IMR-90 (cell line): ENCODE data around the gene OR4C46. TPM values are rescaled to one million over a fixed set of nuclear protein-coding genes. Genes with fewer than 3 reads are reported as not detected.

Experiments used
- ATAC-seq: fragments of 200-7000 bp; cut with Tn5 transposase; 2 replicates; pipeline ENCODE4 v1.9.1; 2020; ENCODE audit warnings: low read depth, mild to moderate bottlenecking, moderate library complexity
- Bru-seq: library from RNA; stranded (reverse); fragments of 400-500 nt; gene quantifications from one replicate; lab custom pipeline; 2021; lab: Mats Ljungman, UMichigan
- BruChase-seq, 2 experiments: library from RNA; stranded (reverse); fragments of 400-500 nt; gene quantifications; one replicate each; lab custom pipeline; 2021; lab: Mats Ljungman, UMichigan
- BruUV-seq: library from RNA; stranded (reverse); fragments of 400-500 nt; replicated peaks from 2 replicates; lab custom pipeline; 2021; lab: Mats Ljungman, UMichigan
- CTCF ChIA-PET: fragments of 300-600 bp; formaldehyde crosslinking; extraction: SDS; loops from one replicate; lab custom pipeline; 2021; ENCODE audit warnings: antibody characterized with exemption; lab: Yijun Ruan, JAX
- POLR2A ChIA-PET: fragments of 300-600 bp; sonication (Branson Sonifier 250); formaldehyde crosslinking; loops from one replicate; lab custom pipeline; 2022; ENCODE audit warnings: antibody characterized with exemption; ENCODE audit not compliant: unreplicated experiment; lab: Charles Lee
- DNase-seq: peaks from one replicate; pipeline ENCODE4 v3.0.0; 2013
- H2AFZ ChIP-seq: replicated peaks from 2 replicates; pipeline ENCODE3; 2013; ENCODE audit warnings: low read length, mild to moderate bottlenecking; ENCODE audit not compliant: poor library complexity
- H2AK5ac ChIP-seq: 2 replicates; pipeline ENCODE4 v1.6.1; 2013; ENCODE audit warnings: low read depth, low read length, inconsistent platforms
- H2AK9ac ChIP-seq: replicated peaks from 2 replicates; pipeline ENCODE3; 2013; ENCODE audit warnings: mild to moderate bottlenecking, low read depth, low read length, moderate library complexity; ENCODE audit not compliant: poor library complexity
- H2BK120ac ChIP-seq: 2 replicates; pipeline ENCODE4 v1.6.1; 2013; ENCODE audit warnings: low read depth, low read length, inconsistent platforms
- H2BK15ac ChIP-seq: 3 replicates; pipeline ENCODE4 v1.6.1; 2013; ENCODE audit warnings: low read depth, low read length, inconsistent platforms
- H2BK20ac ChIP-seq: 2 replicates; pipeline ENCODE4 v1.6.1; 2013; ENCODE audit warnings: low read depth, mild to moderate bottlenecking, inconsistent platforms, low read length, moderate library complexity
- H2BK5ac ChIP-seq: 2 replicates; pipeline ENCODE4 v1.6.1; 2013; ENCODE audit warnings: mild to moderate bottlenecking, low read depth, low read length, inconsistent platforms; ENCODE audit not compliant: poor library complexity, severe bottlenecking
- H3K14ac ChIP-seq: replicated peaks from 2 replicates; pipeline ENCODE4 v1.6.1; 2013; ENCODE audit warnings: low read depth, low read length, inconsistent platforms
- H3K18ac ChIP-seq: 2 replicates; pipeline ENCODE4 v1.6.1; 2013; ENCODE audit warnings: low read depth, low read length, control low read depth
- H3K23ac ChIP-seq: 2 replicates; pipeline ENCODE4 v1.6.1; 2013; ENCODE audit warnings: low read depth, low read length, inconsistent platforms
- H3K27ac ChIP-seq: 2 replicates; pipeline ENCODE4 v1.5.1; 2013; ENCODE audit warnings: mild to moderate bottlenecking, control low read depth, low read length; ENCODE audit not compliant: insufficient read depth
- H3K27me3 ChIP-seq: 2 replicates; pipeline ENCODE4 v1.6.1; 2013; ENCODE audit warnings: low read length; ENCODE audit not compliant: control insufficient read depth, insufficient read depth
- H3K36me3 ChIP-seq: 2 replicates; pipeline ENCODE4 v1.6.1; 2013; ENCODE audit warnings: low read length, mixed read lengths; ENCODE audit not compliant: control insufficient read depth, insufficient read depth
- H3K4ac ChIP-seq: 2 replicates; pipeline ENCODE4 v1.6.1; 2013; ENCODE audit warnings: low read depth, low read length, inconsistent platforms
- H3K4me1 ChIP-seq: 2 replicates; pipeline ENCODE4 v1.6.1; 2013; ENCODE audit warnings: low read length, mixed read lengths; ENCODE audit not compliant: control insufficient read depth, insufficient read depth
- H3K4me2 ChIP-seq: 2 replicates; pipeline ENCODE4 v1.6.1; 2013; ENCODE audit warnings: low read depth, mild to moderate bottlenecking, control low read depth, low read length, moderate library complexity
- H3K4me3 ChIP-seq: 2 replicates; pipeline ENCODE4 v1.5.1; 2013; ENCODE audit warnings: low read depth, mild to moderate bottlenecking, control low read depth, low read length, moderate library complexity; ENCODE audit not compliant: insufficient read depth
- H3K56ac ChIP-seq: 2 replicates; pipeline ENCODE4 v1.6.1; 2013; ENCODE audit warnings: low read length, inconsistent platforms; ENCODE audit not compliant: insufficient read depth; ENCODE audit errors: extremely low read depth
- H3K79me1 ChIP-seq, 2 experiments: 2 replicates each; pipeline ENCODE4 v1.6.1; 2013; ENCODE audit warnings: low read length in 2 of 2, inconsistent platforms in 1 of 2, low read depth in 1 of 2
- H3K9ac ChIP-seq: 2 replicates; pipeline ENCODE4 v1.6.1; 2013; ENCODE audit warnings: low read depth, low read length, control low read depth
- H3K9me1 ChIP-seq: 2 replicates; pipeline ENCODE4 v1.6.1; 2013; ENCODE audit warnings: low read length, inconsistent platforms; ENCODE audit not compliant: insufficient read depth
- H3K9me3 ChIP-seq: 2 replicates; pipeline ENCODE4 v1.6.1; 2013; ENCODE audit warnings: low read length; ENCODE audit not compliant: control insufficient read depth, insufficient read depth
- H4K20me1 ChIP-seq: 2 replicates; pipeline ENCODE4 v1.6.1; 2013; ENCODE audit warnings: low read length, inconsistent platforms; ENCODE audit not compliant: insufficient read depth
- H4K5ac ChIP-seq: 2 replicates; pipeline ENCODE4 v1.6.1; 2013; ENCODE audit warnings: mild to moderate bottlenecking, low read depth, low read length, control low read depth
- H4K8ac ChIP-seq, 2 experiments: 2 replicates each; pipeline ENCODE4 v1.6.1; 2013; ENCODE audit warnings: low read depth in 2 of 2, low read length in 2 of 2, control low read depth in 1 of 2, inconsistent platforms in 1 of 2
- H4K91ac ChIP-seq: 2 replicates; pipeline ENCODE4 v1.6.1; 2013; ENCODE audit warnings: low read depth, low read length, inconsistent platforms; ENCODE audit not compliant: insufficient read depth
- CTCF ChIP-seq: conservative IDR thresholded peaks from 2 replicates; pipeline ENCODE4 v1.5.1; 2012; ENCODE audit warnings: mild to moderate bottlenecking, low read depth, low read length, improper control_type of control experiment
- ELK1 ChIP-seq: fragments of 150-350 bp; IDR thresholded peaks from 2 replicates; pipeline ENCODE4 v1.6.1; 2016; ENCODE audit warnings: low read depth, mild to moderate bottlenecking, low read length, moderate library complexity, borderline replicate concordance
- MAFK ChIP-seq: IDR thresholded peaks from 2 replicates; pipeline ENCODE4 v1.6.1; 2012; ENCODE audit warnings: low read depth, low read length, improper control_type of control experiment
- USF2 ChIP-seq: fragments of 150-350 bp; IDR thresholded peaks from 2 replicates; pipeline ENCODE4 v1.6.1; 2017; ENCODE audit warnings: mild to moderate bottlenecking, antibody characterized with exemption, low read length, low read depth
- WGBS, 2 experiments: methylation state at CpG; one replicate each; pipeline versions ENCODE4 v1.1.5 to v1.1.7; 2013; ENCODE audit warnings: missing lambda C conversion rate in 2 of 2; ENCODE audit not compliant: insufficient read length in 1 of 2; ENCODE audit errors: extremely low coverage in 2 of 2; 5-methylcytosine and 5-hydroxymethylcytosine counted together
- dilution Hi-C: fragments of 300-500 bp; cut with HindIII; formaldehyde crosslinking; loops from one replicate; pipeline ENCODE4 v1.14.3; 2018; ENCODE audit warnings: low sequenced_read_pairs; ENCODE audit not compliant: unreplicated experiment
- in situ Hi-C: fragments of 300-500 bp; cut with MboI; formaldehyde crosslinking; loops from 3 replicates; pipeline ENCODE4 v1.14.3; 2019; ENCODE audit warnings: low sequenced_read_pairs, inconsistent platforms, mixed read lengths
- intact Hi-C: fragments of 100-400 bp; cut with micrococcal nuclease; formaldehyde crosslinking; loops from 2 replicates; pipeline ENCODE4 v1.10.0; 2022
- long read RNA-seq: library from polyadenylated mRNA; unstranded; transcript quantifications from one replicate; pipeline ENCODE4 v2.0.0, GENCODE V29; 2021; ENCODE audit not compliant: unreplicated experiment
- polyA plus RNA-seq, 3 experiments: library from polyadenylated mRNA; depleted of rRNA; stranded (reverse); fragments of >200 nt; gene quantifications; 2 replicates each; pipeline ENCODE4 v1.2.3, GENCODE V29; 2012; ENCODE audit warnings: low replicate concordance in 1 of 3
- total RNA-seq: library from RNA; depleted of rRNA; stranded (reverse); fragments of >200 nt; gene quantifications from 2 replicates; pipeline ENCODE4 v1.2.3, GENCODE V29; 2012; rRNA removed

The OR4C46 gene
- total RNA-seq (not detected in 2 replicates), polyA plus RNA-seq (2012; rRNA removed) (not detected in 2 replicates), Bru-seq, nascent RNA (not detected), BruChase-seq, experiment 1, labeled RNA remaining after a 6-hour chase (not detected), BruChase-seq, experiment 2, labeled RNA remaining after a 2-hour chase (not detected)
- not detected in 2 replicates for polyA plus RNA-seq (2012; cell fraction: cytosol; rRNA removed)
- not detected in 2 replicates for polyA plus RNA-seq (2012; cell fraction: nucleus; rRNA removed; ENCODE audit: low replicate concordance)
- long read RNA-seq, result 0 reads

- 0% methylated on average over 1 of the region's 1 CpG; no CpG with 5 or more reads in 1 of the 2 experiments for WGBS, 2 experiments
- BruUV-seq, result no TSS peak
Observed at GRCh38 chr11:54603898-54604297, at the start of gene OR4C46. Gene OR4C46, minus strand, starts transcription at chr11:54603998. Its CDS starts 0 bp downstream, at chr11:54603998.

More at GRCh38 chr11:54603898-54604297, at the start of gene OR4C46:
- no peaks in the 10 kb centered on the region for H4K20me1 ChIP-seq
- no peak within 1 kb of the TSS for H3K56ac ChIP-seq
- H2AFZ ChIP-seq, result no peak within 1 kb of the TSS
- H3K27me3 ChIP-seq, result no peaks in the 10 kb centered on the region
- no peak within 1 kb of the TSS for H2BK5ac ChIP-seq
- DNase-seq, result no peak
- no peak within 1 kb of the TSS for H3K4me3 ChIP-seq
- no peak within 1 kb of the TSS for H2BK120ac ChIP-seq
- no peak within 1 kb of the TSS for H3K4ac ChIP-seq
- no peak within 1 kb of the TSS for H2AK9ac ChIP-seq
- intact Hi-C loops (no loop called here), dilution Hi-C loops (no loop called here), in situ Hi-C loops (no loop called here)
- H4K5ac ChIP-seq, result no peak within 1 kb of the TSS
- no peaks in the 10 kb centered on the region for H3K79me1 ChIP-seq
- H3K9me3 ChIP-seq, result peaks cover 9% of the 10 kb centered on the region; the same call in 1 of the 2 replicates
- no peaks in the 10 kb centered on the region for H3K36me3 ChIP-seq
- no peak within 1 kb of the TSS for H3K23ac ChIP-seq
- no peak within 1 kb of the TSS for H2AK5ac ChIP-seq
- no peak within 1 kb of the TSS for H3K18ac ChIP-seq
- CTCF ChIA-PET, result no interaction called here
- no peaks in the 10 kb centered on the region for H3K9me1 ChIP-seq
- H4K91ac ChIP-seq, result no peak within 1 kb of the TSS
- no peak within 1 kb of the TSS for H3K27ac ChIP-seq
- H2BK20ac ChIP-seq, result no peak within 1 kb of the TSS
- TF ChIP-seq CTCF, result no peak
- TF ChIP-seq USF2, result no peak
- TF ChIP-seq ELK1, result no peak
- no peak for TF ChIP-seq MAFK
- no peak within 1 kb of the TSS for H2BK15ac ChIP-seq
- no peak within 1 kb of the TSS for H3K9ac ChIP-seq
- no peak within 1 kb of the TSS for H3K4me2 ChIP-seq
- H3K14ac ChIP-seq, result no peak within 1 kb of the TSS
- H3K4me1 ChIP-seq, result no peaks in the 10 kb centered on the region
- POLR2A ChIA-PET, result no interaction called here
- H4K8ac ChIP-seq, result no peak within 1 kb of the TSS
- no peak for ATAC-seq
